Esophagus squamous epithelium (tissue), 4 donors: ENCODE data around the gene GOLGA1.

ENCODE experiments used
- POLR2A ChIP-seq, 4 donors: fragments of 450-650 bp; IDR thresholded peaks; one replicate each; pipeline ENCODE4 v1.6.1; 2017; ENCODE audit warnings: antibody characterized with exemption in 4 of 4, mild to moderate bottlenecking in 4 of 4, moderate library complexity in 3 of 4
- TF ChIP-seq, protein P1 (sequence below), 6 experiments: fragments of 450-650 bp in 4 of 6; fragments of 200-600 bp in 2 of 6; sonication (generic) in 2 of 6; IDR thresholded peaks; one replicate each; pipeline ENCODE4 v1.5.1; 2016 to 2019; ENCODE audit warnings: antibody characterized with exemption in 6 of 6, mild to moderate bottlenecking in 4 of 6, moderate library complexity in 4 of 6

DNA sequence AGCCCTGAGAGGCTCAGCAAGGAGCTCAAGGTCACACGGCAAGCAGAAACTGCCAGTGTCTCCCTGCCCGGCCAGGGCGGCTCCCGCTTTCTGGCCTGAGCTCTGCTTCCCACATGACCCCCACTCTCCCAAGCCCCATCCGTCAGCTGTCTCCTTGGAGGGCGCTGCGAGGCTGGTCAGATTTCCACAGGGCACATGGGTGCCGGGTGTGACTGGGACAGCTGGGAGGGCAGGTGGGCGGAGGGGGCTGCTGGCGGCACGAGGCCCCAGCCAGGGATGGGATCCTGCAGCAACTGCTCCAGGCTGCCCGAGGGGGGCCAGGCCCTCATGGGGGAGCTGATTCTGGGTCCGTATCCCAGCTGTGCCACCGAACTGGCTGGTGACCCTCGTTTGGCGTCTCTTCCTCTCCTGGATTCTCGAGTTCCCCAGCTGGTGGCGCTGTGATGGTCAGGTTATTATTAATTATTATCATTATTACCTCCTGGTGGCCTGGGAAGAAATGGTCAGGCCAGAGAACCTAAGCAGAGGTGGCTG lies 100.5 kb downstream of the GOLGA1 start:
- TF ChIP-seq, protein P1, sequence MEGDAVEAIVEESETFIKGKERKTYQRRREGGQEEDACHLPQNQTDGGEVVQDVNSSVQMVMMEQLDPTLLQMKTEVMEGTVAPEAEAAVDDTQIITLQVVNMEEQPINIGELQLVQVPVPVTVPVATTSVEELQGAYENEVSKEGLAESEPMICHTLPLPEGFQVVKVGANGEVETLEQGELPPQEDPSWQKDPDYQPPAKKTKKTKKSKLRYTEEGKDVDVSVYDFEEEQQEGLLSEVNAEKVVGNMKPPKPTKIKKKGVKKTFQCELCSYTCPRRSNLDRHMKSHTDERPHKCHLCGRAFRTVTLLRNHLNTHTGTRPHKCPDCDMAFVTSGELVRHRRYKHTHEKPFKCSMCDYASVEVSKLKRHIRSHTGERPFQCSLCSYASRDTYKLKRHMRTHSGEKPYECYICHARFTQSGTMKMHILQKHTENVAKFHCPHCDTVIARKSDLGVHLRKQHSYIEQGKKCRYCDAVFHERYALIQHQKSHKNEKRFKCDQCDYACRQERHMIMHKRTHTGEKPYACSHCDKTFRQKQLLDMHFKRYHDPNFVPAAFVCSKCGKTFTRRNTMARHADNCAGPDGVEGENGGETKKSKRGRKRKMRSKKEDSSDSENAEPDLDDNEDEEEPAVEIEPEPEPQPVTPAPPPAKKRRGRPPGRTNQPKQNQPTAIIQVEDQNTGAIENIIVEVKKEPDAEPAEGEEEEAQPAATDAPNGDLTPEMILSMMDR (IDR thresholded peaks at IDR 0.05), result peak in 2 of 6 experiments; percentile 11 to 36
- TF ChIP-seq POLR2A (IDR thresholded peaks at IDR 0.05), result no peak
